HG03520 (cell line): ENCODE measurements around the gene EGFL7.

ENCODE experiments used
- ATAC-seq: cut with Tn5 transposase; IDR thresholded peaks from one replicate; pipeline ENCODE4 v1.9.1; 2021; ENCODE audit warnings: mild to moderate bottlenecking, moderate library complexity; ENCODE audit not compliant: unreplicated experiment

EGFL7 gene

GRCh38 chr9:136643596-136644342 lies 18.9 kb upstream of the EGFL7 start:
- ATAC-seq, result no peak

GRCh38 chr9:136644343-136644592 lies 18.4 kb upstream of the EGFL7 start:
- no peak for ATAC-seq

GRCh38 chr9:136644593-136645351 lies 17.9 kb upstream of the EGFL7 start:
- ATAC-seq, result no peak

- no peak for ATAC-seq
Measured at GRCh38 chr9:136645352-136645902, 17.3 kb upstream of the EGFL7 start.

- no peak for ATAC-seq
Measured at GRCh38 chr9:136645903-136646754, 16.6 kb upstream of the EGFL7 start.

- no peak for ATAC-seq
Measured at GRCh38 chr9:136646827-136647711, 15.6 kb upstream of the EGFL7 start.

GRCh38 chr9:136648751-136649150 lies 14.0 kb upstream of the EGFL7 start:
- no peak for ATAC-seq

GRCh38 chr9:136650021-136650420 lies 12.7 kb upstream of the EGFL7 start:
- ATAC-seq, result no peak

- ATAC-seq, result no peak
Measured at GRCh38 chr9:136650648-136651047, 12.1 kb upstream of the EGFL7 start.

- no peak for ATAC-seq
Measured at GRCh38 chr9:136651860-136652259, 10.9 kb upstream of the EGFL7 start.

GRCh38 chr9:136653323-136654079 lies 9.2 kb upstream of the EGFL7 start:
- ATAC-seq, result no peak

GRCh38 chr9:136654820-136655535 lies 7.7 kb upstream of the EGFL7 start:
- no peak for ATAC-seq

GRCh38 chr9:136655536-136656182 lies 7.1 kb upstream of the EGFL7 start:
- no peak for ATAC-seq

- no peak for ATAC-seq
Measured at GRCh38 chr9:136656183-136656738, 6.5 kb upstream of the EGFL7 start.

- no peak for ATAC-seq
Measured at GRCh38 chr9:136656795-136657611, 5.7 kb upstream of the EGFL7 start.

GRCh38 chr9:136657974-136658848 lies 4.5 kb upstream of the EGFL7 start:
- ATAC-seq, result no peak
